ENCODE results near the gene MCEMP1. TPM values are rescaled to one million over a fixed set of nuclear protein-coding genes. Genes with fewer than 3 reads are reported as not detected.

MCEMP1 gene
- total RNA-seq, 2 experiments from 2014 or later = 0.22 TPM; not detected in 1

DNA sequence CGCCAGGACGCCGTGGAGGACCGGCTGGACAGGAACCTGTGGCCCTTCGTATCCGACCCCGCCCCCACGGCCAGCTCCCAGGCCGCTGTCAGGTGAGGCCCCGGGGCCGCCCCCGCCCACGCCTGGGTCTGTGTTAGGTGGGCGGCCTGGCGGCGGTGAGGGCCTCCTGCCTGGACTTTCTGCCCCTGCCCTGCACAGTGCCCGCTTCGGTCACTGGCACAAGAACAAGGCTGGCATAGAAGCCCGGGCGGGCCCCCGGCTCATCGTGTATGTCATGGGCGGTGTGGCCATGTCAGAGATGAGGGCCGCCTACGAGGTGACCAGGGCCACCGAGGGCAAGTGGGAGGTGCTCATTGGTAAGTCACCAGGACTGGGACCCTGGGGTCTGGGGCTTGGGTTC is 29.7 kb upstream of the MCEMP1 start:
- Histone ChIP-seq H3K36me3 (ENCODE audit: insufficient read depth, low read length) (no peaks in the 10 kb centered on the region), H3K27ac (ENCODE audit: low read depth, low read length, poor library complexity, severe bottlenecking) (no peak overlapping the region), H3K9me3 (ENCODE audit: low read length) (no peaks in the 10 kb centered on the region), H3K4me1 (ENCODE audit: insufficient read depth, low read length, poor library complexity, severe bottlenecking) (peaks cover under 1% of the 10 kb centered on the region), H3K79me2 (ENCODE audit: insufficient read depth, low read depth, low read length) (no peaks in the 10 kb centered on the region), H3K4me3 (ENCODE audit: low read depth, low read length, poor library complexity, severe bottlenecking) (no peak overlapping the region), H4K20me1 (ENCODE audit: insufficient read depth, low read length) (no peaks in the 10 kb centered on the region), H3K9me2 (ENCODE audit: insufficient read depth, low read length) (no peaks in the 10 kb centered on the region), H2AFZ (ENCODE audit: low read length) (no peak overlapping the region), H3K4me2 (ENCODE audit: low read length) (no peak overlapping the region)
- DNase-seq (ENCODE audit: low spot score) = no peak
- ChIA-PET CTCF (ENCODE audit: unreplicated experiment) (no interaction called here), POLR2A (no interaction called here)
- TF ChIP-seq, protein P1, sequence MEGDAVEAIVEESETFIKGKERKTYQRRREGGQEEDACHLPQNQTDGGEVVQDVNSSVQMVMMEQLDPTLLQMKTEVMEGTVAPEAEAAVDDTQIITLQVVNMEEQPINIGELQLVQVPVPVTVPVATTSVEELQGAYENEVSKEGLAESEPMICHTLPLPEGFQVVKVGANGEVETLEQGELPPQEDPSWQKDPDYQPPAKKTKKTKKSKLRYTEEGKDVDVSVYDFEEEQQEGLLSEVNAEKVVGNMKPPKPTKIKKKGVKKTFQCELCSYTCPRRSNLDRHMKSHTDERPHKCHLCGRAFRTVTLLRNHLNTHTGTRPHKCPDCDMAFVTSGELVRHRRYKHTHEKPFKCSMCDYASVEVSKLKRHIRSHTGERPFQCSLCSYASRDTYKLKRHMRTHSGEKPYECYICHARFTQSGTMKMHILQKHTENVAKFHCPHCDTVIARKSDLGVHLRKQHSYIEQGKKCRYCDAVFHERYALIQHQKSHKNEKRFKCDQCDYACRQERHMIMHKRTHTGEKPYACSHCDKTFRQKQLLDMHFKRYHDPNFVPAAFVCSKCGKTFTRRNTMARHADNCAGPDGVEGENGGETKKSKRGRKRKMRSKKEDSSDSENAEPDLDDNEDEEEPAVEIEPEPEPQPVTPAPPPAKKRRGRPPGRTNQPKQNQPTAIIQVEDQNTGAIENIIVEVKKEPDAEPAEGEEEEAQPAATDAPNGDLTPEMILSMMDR (conservative IDR thresholded peaks at IDR 0.05; ENCODE audit: low read length) = no peak
- TF ChIP-seq EZH2phosphoT487 (IDR thresholded peaks at IDR 0.05; ENCODE audit: borderline replicate concordance, low read depth, low read length) = no peak
- intact Hi-C loops (cut with micrococcal nuclease; ENCODE audit: unreplicated experiment) = no loop called here
- BruUV-seq (replicated peaks) = no TSS peak

GRCh38 chr19:7648265-7649014 is 28.4 kb upstream of the MCEMP1 start:
- POLR2A ChIA-PET = no interaction called here
- no peaks in the 10 kb centered on the region for H4K20me1 ChIP-seq (ENCODE audit: insufficient read depth, low read length)
- no peaks in the 10 kb centered on the region for H3K9me3 ChIP-seq (ENCODE audit: low read length)
- intact Hi-C loops (cut with micrococcal nuclease; ENCODE audit: unreplicated experiment) = no loop called here
- no peaks in the 10 kb centered on the region for H3K79me2 ChIP-seq (ENCODE audit: insufficient read depth, low read depth, low read length)
- no peak for DNase-seq (ENCODE audit: low spot score)
- TF ChIP-seq, protein P1 (conservative IDR thresholded peaks at IDR 0.05; ENCODE audit: low read length) = no peak
- no peak for TF ChIP-seq EZH2phosphoT487 (IDR thresholded peaks at IDR 0.05; ENCODE audit: borderline replicate concordance, low read depth, low read length)
- H3K4me3 ChIP-seq (ENCODE audit: low read depth, low read length, poor library complexity, severe bottlenecking) = no peak overlapping the region
- H3K4me1 ChIP-seq (ENCODE audit: insufficient read depth, low read length, poor library complexity, severe bottlenecking) = peaks cover 4% of the 10 kb centered on the region
- BruUV-seq (replicated peaks) = no TSS peak
- H2AFZ ChIP-seq (ENCODE audit: low read length) = no peak overlapping the region
- H3K36me3 ChIP-seq (ENCODE audit: insufficient read depth, low read length) = no peaks in the 10 kb centered on the region
- H3K9me2 ChIP-seq (ENCODE audit: insufficient read depth, low read length) = no peaks in the 10 kb centered on the region
- no peak overlapping the region for H3K4me2 ChIP-seq (ENCODE audit: low read length)
- no peak overlapping the region for H3K27ac ChIP-seq (ENCODE audit: low read depth, low read length, poor library complexity, severe bottlenecking)
- CTCF ChIA-PET (ENCODE audit: unreplicated experiment) = no interaction called here

DNA sequence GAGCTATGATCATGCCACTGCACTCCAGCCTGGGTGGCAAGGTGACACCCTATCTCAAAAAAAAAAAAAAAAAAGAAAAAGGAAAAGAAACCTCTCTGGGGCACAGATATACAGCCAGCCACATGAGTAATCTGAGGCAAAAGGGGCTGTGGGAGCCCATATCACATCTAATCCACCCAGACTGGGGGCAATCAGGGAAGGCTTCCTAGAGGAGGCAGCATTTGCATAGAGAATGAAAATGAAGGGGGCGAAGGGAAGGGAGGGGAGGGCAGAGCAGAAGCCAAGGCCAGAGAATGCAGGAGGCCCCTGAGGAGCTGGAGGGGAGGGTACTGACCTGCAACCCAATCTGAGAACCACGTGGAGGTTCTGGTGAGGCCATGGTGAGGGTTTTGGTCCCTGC is 26.7 kb upstream of the MCEMP1 start:
- no peaks in the 10 kb centered on the region for H3K36me3 ChIP-seq (ENCODE audit: insufficient read depth, low read length)
- no peaks in the 10 kb centered on the region for H3K79me2 ChIP-seq (ENCODE audit: insufficient read depth, low read depth, low read length)
- no TSS peak for BruUV-seq (replicated peaks)
- intact Hi-C loops (cut with micrococcal nuclease; ENCODE audit: unreplicated experiment) = no loop called here
- no peak overlapping the region for H3K27ac ChIP-seq (ENCODE audit: low read depth, low read length, poor library complexity, severe bottlenecking)
- ChIA-PET CTCF (ENCODE audit: unreplicated experiment) (no interaction called here), POLR2A (no interaction called here)
- H3K4me1 ChIP-seq (ENCODE audit: insufficient read depth, low read length, poor library complexity, severe bottlenecking) = peaks cover 4% of the 10 kb centered on the region
- no peak overlapping the region for H2AFZ ChIP-seq (ENCODE audit: low read length)
- H3K4me2 ChIP-seq (ENCODE audit: low read length) = no peak overlapping the region
- no peaks in the 10 kb centered on the region for H4K20me1 ChIP-seq (ENCODE audit: insufficient read depth, low read length)
- no peak for TF ChIP-seq EZH2phosphoT487 (IDR thresholded peaks at IDR 0.05; ENCODE audit: borderline replicate concordance, low read depth, low read length)
- TF ChIP-seq, protein P1 (conservative IDR thresholded peaks at IDR 0.05; ENCODE audit: low read length) = no peak
- no peaks in the 10 kb centered on the region for H3K9me2 ChIP-seq (ENCODE audit: insufficient read depth, low read length)
- H3K4me3 ChIP-seq (ENCODE audit: low read depth, low read length, poor library complexity, severe bottlenecking) = no peak overlapping the region
- no peak for DNase-seq (ENCODE audit: low spot score)
- H3K9me3 ChIP-seq (ENCODE audit: low read length) = no peaks in the 10 kb centered on the region
